Measurements from ENCODE around the gene NBPF15.
"Not testable (repeated sequence)": the region's sequence is repeated elsewhere in the genome, so short reads cannot be mapped to it uniquely, and the experiment has no call there.

Gene NBPF15

GRCh38 chr1:144461136-144461759, at the start of gene NBPF15:
NBPF15 (minus strand) TSS chr1:144461669; CDS start chr1:144440003, 21,666 bp downstream.
- not testable (repeated sequence) for H3K27me3 ChIP-seq (ENCODE audit: insufficient read depth, insufficient read length); H3K9me3 ChIP-seq (ENCODE audit: insufficient read depth, low read length); H3K4me1 ChIP-seq (ENCODE audit: insufficient read depth, insufficient read length); H3K36me3 ChIP-seq (ENCODE audit: insufficient read depth, insufficient read length, low read length)
- H3K4me3 ChIP-seq (ENCODE audit: insufficient read length, low read depth), result peak within 1 kb of the TSS; percentile 60
- peak; percentile 28 for DNase-seq (ENCODE audit: low read depth, low spot score)
- peak within 1 kb of the TSS; percentile 83 for H3K9ac ChIP-seq (ENCODE audit: insufficient read length, low read depth)

- not testable (repeated sequence) for DNase-seq (ENCODE audit: low read depth, low spot score); H3K4me3 ChIP-seq (ENCODE audit: insufficient read length, low read depth); H3K9ac ChIP-seq (ENCODE audit: insufficient read length, low read depth); H3K36me3 ChIP-seq (ENCODE audit: insufficient read depth, insufficient read length, low read length); H3K4me1 ChIP-seq (ENCODE audit: insufficient read depth, insufficient read length); H3K27me3 ChIP-seq (ENCODE audit: insufficient read depth, insufficient read length); H3K9me3 ChIP-seq (ENCODE audit: insufficient read depth, low read length)
These were observed 35.0 kb upstream of the NBPF15 start for GRCh38 chr1:144496429-144496828.

- not testable (repeated sequence) for H3K4me1 ChIP-seq (ENCODE audit: insufficient read depth, insufficient read length); H3K27me3 ChIP-seq (ENCODE audit: insufficient read depth, insufficient read length); H3K9me3 ChIP-seq (ENCODE audit: insufficient read depth, low read length); H3K4me3 ChIP-seq (ENCODE audit: insufficient read length, low read depth); H3K36me3 ChIP-seq (ENCODE audit: insufficient read depth, insufficient read length, low read length); H3K9ac ChIP-seq (ENCODE audit: insufficient read length, low read depth); DNase-seq (ENCODE audit: low read depth, low spot score)
These were observed 32.7 kb upstream of the NBPF15 start for GRCh38 chr1:144494130-144494529.

- H3K27me3 ChIP-seq (ENCODE audit: insufficient read depth, insufficient read length); DNase-seq (ENCODE audit: low read depth, low spot score); H3K36me3 ChIP-seq (ENCODE audit: insufficient read depth, insufficient read length, low read length); H3K4me3 ChIP-seq (ENCODE audit: insufficient read length, low read depth); H3K4me1 ChIP-seq (ENCODE audit: insufficient read depth, insufficient read length); H3K9me3 ChIP-seq (ENCODE audit: insufficient read depth, low read length); H3K9ac ChIP-seq (ENCODE audit: insufficient read length, low read depth): not testable (repeated sequence)
These were observed 28.9 kb upstream of the NBPF15 start for GRCh38 chr1:144490394-144490793.

GRCh38 chr1:144487002-144487401, 25.5 kb upstream of the NBPF15 start:
- H3K9ac ChIP-seq (ENCODE audit: insufficient read length, low read depth); H3K4me3 ChIP-seq (ENCODE audit: insufficient read length, low read depth); DNase-seq (ENCODE audit: low read depth, low spot score); H3K36me3 ChIP-seq (ENCODE audit: insufficient read depth, insufficient read length, low read length); H3K27me3 ChIP-seq (ENCODE audit: insufficient read depth, insufficient read length); H3K9me3 ChIP-seq (ENCODE audit: insufficient read depth, low read length); H3K4me1 ChIP-seq (ENCODE audit: insufficient read depth, insufficient read length): not testable (repeated sequence)

- not testable (repeated sequence) for H3K9me3 ChIP-seq (ENCODE audit: insufficient read depth, low read length); H3K36me3 ChIP-seq (ENCODE audit: insufficient read depth, insufficient read length, low read length); H3K4me1 ChIP-seq (ENCODE audit: insufficient read depth, insufficient read length); H3K27me3 ChIP-seq (ENCODE audit: insufficient read depth, insufficient read length); H3K4me3 ChIP-seq (ENCODE audit: insufficient read length, low read depth); DNase-seq (ENCODE audit: low read depth, low spot score); H3K9ac ChIP-seq (ENCODE audit: insufficient read length, low read depth)
These were observed 23.9 kb upstream of the NBPF15 start for GRCh38 chr1:144485048-144485993.

- H3K36me3 ChIP-seq (ENCODE audit: insufficient read depth, insufficient read length, low read length); H3K4me1 ChIP-seq (ENCODE audit: insufficient read depth, insufficient read length): not testable (repeated sequence)
These were observed 12.4 kb upstream of the NBPF15 start for GRCh38 chr1:144473897-144474296.

GRCh38 chr1:144471434-144471833, 10.0 kb upstream of the NBPF15 start:
- not testable (repeated sequence) for DNase-seq (ENCODE audit: low read depth, low spot score); H3K27me3 ChIP-seq (ENCODE audit: insufficient read depth, insufficient read length); H3K9me3 ChIP-seq (ENCODE audit: insufficient read depth, low read length); H3K4me3 ChIP-seq (ENCODE audit: insufficient read length, low read depth); H3K4me1 ChIP-seq (ENCODE audit: insufficient read depth, insufficient read length); H3K9ac ChIP-seq (ENCODE audit: insufficient read length, low read depth); H3K36me3 ChIP-seq (ENCODE audit: insufficient read depth, insufficient read length, low read length)

More at GRCh38 chr1:144473897-144474296, 12.4 kb upstream of the NBPF15 start:
- not testable (repeated sequence) for H3K4me3 ChIP-seq (ENCODE audit: insufficient read length, low read depth); DNase-seq (ENCODE audit: low read depth, low spot score); H3K9ac ChIP-seq (ENCODE audit: insufficient read length, low read depth); H3K9me3 ChIP-seq (ENCODE audit: insufficient read depth, low read length); H3K27me3 ChIP-seq (ENCODE audit: insufficient read depth, insufficient read length)

GRCh38 chr1:144461778-144462177, 309 bp upstream of the NBPF15 start:
- not testable (repeated sequence) for H3K9me3 ChIP-seq (ENCODE audit: insufficient read depth, low read length); DNase-seq (ENCODE audit: low read depth, low spot score); H3K4me3 ChIP-seq (ENCODE audit: insufficient read length, low read depth); H3K4me1 ChIP-seq (ENCODE audit: insufficient read depth, insufficient read length); H3K27me3 ChIP-seq (ENCODE audit: insufficient read depth, insufficient read length); H3K9ac ChIP-seq (ENCODE audit: insufficient read length, low read depth); H3K36me3 ChIP-seq (ENCODE audit: insufficient read depth, insufficient read length, low read length)

- not testable (repeated sequence) for H3K27me3 ChIP-seq (ENCODE audit: insufficient read depth, insufficient read length); DNase-seq (ENCODE audit: low read depth, low spot score); H3K36me3 ChIP-seq (ENCODE audit: insufficient read depth, insufficient read length, low read length); H3K9me3 ChIP-seq (ENCODE audit: insufficient read depth, low read length); H3K4me1 ChIP-seq (ENCODE audit: insufficient read depth, insufficient read length)
- H3K9ac ChIP-seq (ENCODE audit: insufficient read length, low read depth), result peak overlapping the region; percentile 72
- H3K4me3 ChIP-seq (ENCODE audit: insufficient read length, low read depth), result peak overlapping the region; percentile 60
These were observed 783 bp downstream of the NBPF15 start for GRCh38 chr1:144460686-144461085.

GRCh38 chr1:144442402-144442801, 19.1 kb downstream of the NBPF15 start:
- not testable (repeated sequence) for DNase-seq (ENCODE audit: low read depth, low spot score); H3K4me3 ChIP-seq (ENCODE audit: insufficient read length, low read depth); H3K4me1 ChIP-seq (ENCODE audit: insufficient read depth, insufficient read length); H3K9ac ChIP-seq (ENCODE audit: insufficient read length, low read depth); H3K27me3 ChIP-seq (ENCODE audit: insufficient read depth, insufficient read length); H3K9me3 ChIP-seq (ENCODE audit: insufficient read depth, low read length)
- peaks cover 10% of the 10 kb centered on the region for H3K36me3 ChIP-seq (ENCODE audit: insufficient read depth, insufficient read length, low read length)

- not testable (repeated sequence) for H3K4me3 ChIP-seq (ENCODE audit: insufficient read length, low read depth); H3K27me3 ChIP-seq (ENCODE audit: insufficient read depth, insufficient read length); H3K4me1 ChIP-seq (ENCODE audit: insufficient read depth, insufficient read length); H3K9me3 ChIP-seq (ENCODE audit: insufficient read depth, low read length); H3K9ac ChIP-seq (ENCODE audit: insufficient read length, low read depth); DNase-seq (ENCODE audit: low read depth, low spot score)
- H3K36me3 ChIP-seq (ENCODE audit: insufficient read depth, insufficient read length, low read length), result peaks cover 12% of the 10 kb centered on the region
These were observed 21.7 kb downstream of the NBPF15 start for GRCh38 chr1:144439737-144440136.
